A549 (cell line): ENCODE results near the gene LAMP1. TPM values are rescaled to one million over a fixed set of nuclear protein-coding genes. Genes with fewer than 3 reads are reported as not detected.

Experiments
- ATAC-seq, 2 experiments: fragments of 200-7000 bp in 1 of 2; fragments of >200 bp in 1 of 2; cut with Nextera tagmentation in 1 of 2; cut with Tn5 transposase in 1 of 2; 3 replicates each; pipeline versions ENCODE4 v1.8.0 to v1.9.1; 2018 to 2020; ENCODE audit warnings: mild to moderate bottlenecking in 1 of 2, moderate library complexity in 1 of 2
- CTCF ChIA-PET: fragments of 300-600 bp; sonication (Branson Sonifier 250); formaldehyde crosslinking; extraction: SDS; loops from one replicate; lab custom pipeline; 2021; ENCODE audit warnings: antibody characterized with exemption, inconsistent platforms; lab: Yijun Ruan, JAX
- POLR2A ChIA-PET: fragments of 350-600 bp; formaldehyde crosslinking; extraction: SDS; loops from one replicate; lab custom pipeline; 2021; ENCODE audit warnings: antibody characterized with exemption, inconsistent platforms; lab: Yijun Ruan, JAX
- DNase-seq, 2 experiments: peaks; one replicate each; pipeline versions ENCODE4 v3.0.0 to v3.0.0-alpha.2; 2011 to 2016; ENCODE audit warnings: low read depth in 1 of 2, low spot score in 1 of 2
- FAIRE-seq: peaks from 2 replicates; lab custom pipeline; 2011; peaks lifted over from hg19 to GRCh38; lab: Jason Lieb, UNC
- H3K27ac ChIP-seq, 2 experiments: fragments of >200 bp; sonication (Bioruptor Twin); formaldehyde crosslinking; 3 replicates each; pipeline ENCODE4 v1.5.1; 2016 to 2017
- H3K4me1 ChIP-seq: fragments of >200 bp; sonication (Bioruptor Twin); formaldehyde crosslinking; 3 replicates; pipeline ENCODE4 v1.6.1; 2016
- H3K4me2 ChIP-seq: fragments of >200 bp; sonication (Bioruptor Twin); formaldehyde crosslinking; 3 replicates; pipeline ENCODE4 v1.6.1; 2016
- H3K4me3 ChIP-seq: fragments of >200 bp; sonication (Bioruptor Twin); formaldehyde crosslinking; 3 replicates; pipeline ENCODE4 v1.5.1; 2016
- H3K9me3 ChIP-seq: fragments of >200 bp; sonication (Bioruptor Twin); formaldehyde crosslinking; 3 replicates; pipeline ENCODE4 v1.6.1; 2016
- CBX2 ChIP-seq: fragments of 200-600 bp; sonication (generic); IDR thresholded peaks from 2 replicates; pipeline ENCODE4 v1.6.1; 2016; ENCODE audit warnings: low read depth, mild to moderate bottlenecking, borderline replicate concordance
- CEBPB ChIP-seq, 2 experiments: fragments of >200 bp in 1 of 2; sonication (Bioruptor Twin) in 1 of 2; formaldehyde crosslinking in 1 of 2; IDR thresholded peaks; 2 replicates each; pipeline ENCODE4 v1.6.1; 2012 to 2016
- CHD4 ChIP-seq: fragments of 200-600 bp; sonication (generic); IDR thresholded peaks from 2 replicates; pipeline ENCODE4 v1.6.1; 2016; ENCODE audit warnings: antibody characterized with exemption, mild to moderate bottlenecking, borderline replicate concordance
- EHF ChIP-seq: fragments of 250-450 bp; sonication (Bioruptor Pico); IDR thresholded peaks from 2 replicates; pipeline ENCODE4 v1.5.0; 2020; ENCODE audit warnings: mild to moderate bottlenecking
- EP300 ChIP-seq, 2 experiments: fragments of >200 bp; sonication (Bioruptor Twin); formaldehyde crosslinking; IDR thresholded peaks; 2 replicates in 1 of 2; 3 replicates in 1 of 2; pipeline ENCODE4 v1.6.1; 2016 to 2017
- FOSB ChIP-seq: fragments of 250-450 bp; sonication (Bioruptor Pico); IDR thresholded peaks from 2 replicates; pipeline ENCODE4 v1.5.0; 2020; ENCODE audit warnings: mild to moderate bottlenecking, moderate library complexity
- FOXS1 ChIP-seq: fragments of 250-450 bp; sonication (Bioruptor Pico); IDR thresholded peaks from 2 replicates; pipeline ENCODE4 v1.5.0; 2020; ENCODE audit warnings: mild to moderate bottlenecking, moderate library complexity
- HDAC2 ChIP-seq: fragments of 200-600 bp; sonication (generic); IDR thresholded peaks from 2 replicates; pipeline ENCODE4 v1.6.1; 2016
- HEYL ChIP-seq: fragments of 250-450 bp; sonication (Bioruptor Pico); IDR thresholded peaks from 2 replicates; pipeline ENCODE4 v1.8.0; 2021; ENCODE audit warnings: mild to moderate bottlenecking, moderate library complexity
- HOXA7 ChIP-seq: fragments of 250-450 bp; sonication (Bioruptor Pico); IDR thresholded peaks from 2 replicates; pipeline ENCODE4 v1.5.0; 2020; ENCODE audit warnings: mild to moderate bottlenecking, moderate library complexity
- HOXB13 ChIP-seq: fragments of 250-450 bp; sonication (Bioruptor Pico); IDR thresholded peaks from 2 replicates; pipeline ENCODE4 v1.5.0; 2020; ENCODE audit warnings: low read depth, mild to moderate bottlenecking, moderate library complexity
- JUN ChIP-seq, 2 experiments: fragments of >200 bp; sonication (Bioruptor Twin); formaldehyde crosslinking; IDR thresholded peaks; 2 replicates in 1 of 2; 3 replicates in 1 of 2; pipeline ENCODE4 v1.6.1; 2016 to 2017
- JUNB ChIP-seq: fragments of >200 bp; sonication (Bioruptor Twin); formaldehyde crosslinking; IDR thresholded peaks from 2 replicates; pipeline ENCODE4 v1.6.1; 2016
- MAZ ChIP-seq: fragments of 150-350 bp; IDR thresholded peaks from 2 replicates; pipeline ENCODE4 v1.6.1; 2014; ENCODE audit warnings: antibody characterized with exemption, low read depth, low read length, borderline replicate concordance
- NR3C1 ChIP-seq: fragments of >200 bp; sonication (Bioruptor Twin); formaldehyde crosslinking; IDR thresholded peaks from 3 replicates; pipeline ENCODE4 v1.6.1; 2017
- RARB ChIP-seq: fragments of 250-450 bp; sonication (Bioruptor Pico); IDR thresholded peaks from 2 replicates; pipeline ENCODE4 v1.8.0; 2021; ENCODE audit warnings: mild to moderate bottlenecking, moderate library complexity
- RCOR1 ChIP-seq: fragments of 150-350 bp; IDR thresholded peaks from 2 replicates; pipeline ENCODE4 v1.6.1; 2014; ENCODE audit warnings: antibody characterized with exemption, low read length, low read depth
- RFX5 ChIP-seq: fragments of 450-650 bp; IDR thresholded peaks from 2 replicates; pipeline ENCODE4 v1.7.1; 2014; ENCODE audit warnings: antibody characterized with exemption, mild to moderate bottlenecking, moderate library complexity
- SMC3 ChIP-seq: fragments of >200 bp; sonication (Bioruptor Twin); formaldehyde crosslinking; IDR thresholded peaks from 3 replicates; pipeline ENCODE4 v1.6.1; 2018; ENCODE audit warnings: inconsistent platforms
- ZC3H11A ChIP-seq: fragments of 450-650 bp; IDR thresholded peaks from 2 replicates; pipeline ENCODE4 v1.6.1; 2014; ENCODE audit warnings: antibody characterized with exemption, mild to moderate bottlenecking
- ZFP36 ChIP-seq: fragments of 450-650 bp; IDR thresholded peaks from 2 replicates; pipeline ENCODE4 v1.6.1; 2014; ENCODE audit warnings: borderline replicate concordance; ENCODE audit not compliant: partially characterized antibody
- WGBS: methylation state at CpG from one replicate; pipeline ENCODE4 v1.1.6; 2017; ENCODE audit errors: missing lambda C conversion rate; 5-methylcytosine and 5-hydroxymethylcytosine counted together
- polyA plus RNA-seq, 4 experiments: library from polyadenylated mRNA; depleted of rRNA in 3 of 4; stranded (reverse); fragments of >200 nt; fragmentation: RNase III in 1 of 4; extraction: RNeasy Plus Mini Kit Qiagen cat#74134 plus additional on column Dnase treatment in 1 of 4; gene quantifications; 2 replicates in 3 of 4; 3 replicates in 1 of 4; pipeline ENCODE4 v1.2.3, GENCODE V29; 2011 to 2017
- TF ChIP-seq, protein P1 (sequence below): fragments of 450-650 bp; IDR thresholded peaks from 2 replicates; pipeline ENCODE4 v1.6.1; 2014; ENCODE audit warnings: antibody characterized with exemption
- TF ChIP-seq, protein P2 (sequence below): fragments of 150-350 bp; IDR thresholded peaks from 2 replicates; pipeline ENCODE4 v1.6.1; 2014; ENCODE audit warnings: low read depth, mild to moderate bottlenecking, low read length
- TF ChIP-seq, protein P3 (sequence below): IDR thresholded peaks from 2 replicates; pipeline ENCODE4 v1.6.1; 2012
- TF ChIP-seq, protein P4 (sequence below): IDR thresholded peaks from 2 replicates; pipeline ENCODE4 v1.6.1; 2012

Gene LAMP1
- polyA plus RNA-seq, 2 of the 4 experiments (the other 2 are of a cell fraction): 58.7 to 114 TPM

DNA sequence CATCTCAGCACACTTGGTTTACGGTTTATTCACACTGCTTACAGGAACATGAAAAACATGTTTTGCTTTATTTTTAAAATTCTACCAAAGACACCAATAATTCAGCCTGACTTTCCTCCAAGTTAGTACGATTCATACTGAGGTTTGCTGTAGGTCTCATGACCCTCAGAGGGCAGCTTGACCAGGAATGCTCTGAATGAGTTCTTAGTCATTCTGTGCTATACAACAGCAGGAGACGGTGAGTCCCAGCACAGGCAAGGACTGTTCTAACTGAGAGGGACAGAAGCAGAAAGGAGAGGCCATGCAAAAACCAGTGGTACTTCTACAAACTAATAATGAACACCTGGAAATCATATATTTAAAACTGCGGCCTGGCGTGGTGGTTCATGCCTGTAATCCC lies 60.5 kb downstream of the LAMP1 start:
- no peak for DNase-seq
- no peaks in the 10 kb centered on the region for H3K9me3 ChIP-seq
- no peak overlapping the region for H3K4me2 ChIP-seq
- ChIA-PET CTCF (no interaction called here), POLR2A (no interaction called here)
- WGBS: 87% methylated on average over 5 of the region's 5 CpGs
- no peaks in the 10 kb centered on the region for H3K4me1 ChIP-seq
- no peak overlapping the region for H3K27ac ChIP-seq
- no peak for FAIRE-seq
- TF ChIP-seq, protein P1, sequence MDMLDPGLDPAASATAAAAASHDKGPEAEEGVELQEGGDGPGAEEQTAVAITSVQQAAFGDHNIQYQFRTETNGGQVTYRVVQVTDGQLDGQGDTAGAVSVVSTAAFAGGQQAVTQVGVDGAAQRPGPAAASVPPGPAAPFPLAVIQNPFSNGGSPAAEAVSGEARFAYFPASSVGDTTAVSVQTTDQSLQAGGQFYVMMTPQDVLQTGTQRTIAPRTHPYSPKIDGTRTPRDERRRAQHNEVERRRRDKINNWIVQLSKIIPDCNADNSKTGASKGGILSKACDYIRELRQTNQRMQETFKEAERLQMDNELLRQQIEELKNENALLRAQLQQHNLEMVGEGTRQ: no peak
- no peak for TF ChIP-seq ZC3H11A
- TF ChIP-seq JUN (IDR thresholded peaks at IDR 0.05): no peak
- TF ChIP-seq RARB (CRISPR knock-in tag): no peak
- TF ChIP-seq HOXB13 (CRISPR knock-in tag): no peak
- TF ChIP-seq CHD4: no peak
- TF ChIP-seq MAZ: no peak
- no peak for TF ChIP-seq CEBPB (IDR thresholded peaks at IDR 0.05)
- no peak for TF ChIP-seq HOXA7 (CRISPR knock-in tag)
- TF ChIP-seq, protein P2, sequence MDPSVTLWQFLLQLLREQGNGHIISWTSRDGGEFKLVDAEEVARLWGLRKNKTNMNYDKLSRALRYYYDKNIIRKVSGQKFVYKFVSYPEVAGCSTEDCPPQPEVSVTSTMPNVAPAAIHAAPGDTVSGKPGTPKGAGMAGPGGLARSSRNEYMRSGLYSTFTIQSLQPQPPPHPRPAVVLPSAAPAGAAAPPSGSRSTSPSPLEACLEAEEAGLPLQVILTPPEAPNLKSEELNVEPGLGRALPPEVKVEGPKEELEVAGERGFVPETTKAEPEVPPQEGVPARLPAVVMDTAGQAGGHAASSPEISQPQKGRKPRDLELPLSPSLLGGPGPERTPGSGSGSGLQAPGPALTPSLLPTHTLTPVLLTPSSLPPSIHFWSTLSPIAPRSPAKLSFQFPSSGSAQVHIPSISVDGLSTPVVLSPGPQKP: no peak
- H3K4me3 ChIP-seq: no peak overlapping the region
- no peak for ATAC-seq

DNA sequence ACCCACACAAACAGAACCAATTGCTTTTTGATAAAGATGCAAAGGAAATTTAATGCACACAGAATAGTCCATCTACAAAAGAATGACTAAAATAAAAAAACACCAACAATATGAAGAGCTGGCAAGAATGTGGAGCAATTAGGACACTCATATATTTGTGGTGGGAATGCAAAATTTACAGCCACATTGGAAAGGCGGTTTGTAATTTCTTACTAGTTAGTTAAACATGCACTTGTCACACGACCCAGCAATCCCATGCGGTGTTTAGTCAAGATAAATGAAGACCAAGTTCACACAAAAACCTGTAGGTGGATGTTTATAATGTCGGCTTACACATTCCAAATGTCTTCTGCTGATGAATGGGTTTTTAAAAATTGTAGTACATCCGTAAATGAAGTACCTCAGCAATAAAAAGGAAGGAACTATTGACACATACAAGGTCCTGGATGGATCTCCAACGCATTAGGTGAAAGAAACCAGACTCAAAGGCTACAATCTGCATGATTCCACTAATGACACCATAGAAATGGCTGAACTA lies 61.7 kb downstream of the LAMP1 start:
- TF ChIP-seq ZFP36 (no peak), JUNB (no peak), RCOR1 (no peak), NR3C1 (no peak), HDAC2 (no peak), MAZ (no peak), SMC3 (no peak), FOXS1 (CRISPR knock-in tag) (no peak), EP300 (IDR thresholded peaks at IDR 0.05) (no peak), CBX2 (no peak), HEYL (no peak), FOSB (CRISPR knock-in tag) (no peak), RFX5 (no peak), EHF (CRISPR knock-in tag) (no peak)
- TF ChIP-seq, protein P3, sequence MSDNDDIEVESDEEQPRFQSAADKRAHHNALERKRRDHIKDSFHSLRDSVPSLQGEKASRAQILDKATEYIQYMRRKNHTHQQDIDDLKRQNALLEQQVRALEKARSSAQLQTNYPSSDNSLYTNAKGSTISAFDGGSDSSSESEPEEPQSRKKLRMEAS: no peak
- TF ChIP-seq, protein P4, sequence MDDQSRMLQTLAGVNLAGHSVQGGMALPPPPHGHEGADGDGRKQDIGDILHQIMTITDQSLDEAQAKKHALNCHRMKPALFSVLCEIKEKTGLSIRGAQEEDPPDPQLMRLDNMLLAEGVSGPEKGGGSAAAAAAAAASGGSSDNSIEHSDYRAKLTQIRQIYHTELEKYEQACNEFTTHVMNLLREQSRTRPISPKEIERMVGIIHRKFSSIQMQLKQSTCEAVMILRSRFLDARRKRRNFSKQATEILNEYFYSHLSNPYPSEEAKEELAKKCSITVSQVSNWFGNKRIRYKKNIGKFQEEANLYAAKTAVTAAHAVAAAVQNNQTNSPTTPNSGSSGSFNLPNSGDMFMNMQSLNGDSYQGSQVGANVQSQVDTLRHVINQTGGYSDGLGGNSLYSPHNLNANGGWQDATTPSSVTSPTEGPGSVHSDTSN: no peak
- TF ChIP-seq, all 56 proteins: peak for 0
- Histone ChIP-seq H3K27ac (no peak overlapping the region), H3K4me3 (no peak overlapping the region), H3K4me2 (no peak overlapping the region), H3K9me3 (no peaks in the 10 kb centered on the region), H3K4me1 (no peaks in the 10 kb centered on the region)
- DNase-seq (no peak), FAIRE-seq (no peak), ATAC-seq (no peak)
- ChIA-PET POLR2A (no interaction called here), CTCF (no interaction called here)
- whole genome bisulfite sequencing: 71% methylated on average over 6 of the region's 6 CpGs
